HG03558 (cell line): ENCODE data around the gene FKBP7.
"Not testable (repeated sequence)": the region's sequence is repeated elsewhere in the genome, so short reads cannot be mapped to it uniquely, and the experiment has no call there.

Experiments
- ATAC-seq: cut with Tn5 transposase; IDR thresholded peaks from one replicate; pipeline ENCODE4 v1.9.1; 2021; ENCODE audit warnings: moderate number of reproducible peaks; ENCODE audit not compliant: unreplicated experiment; ENCODE audit errors: extremely low read depth

FKBP7 gene, protein sequence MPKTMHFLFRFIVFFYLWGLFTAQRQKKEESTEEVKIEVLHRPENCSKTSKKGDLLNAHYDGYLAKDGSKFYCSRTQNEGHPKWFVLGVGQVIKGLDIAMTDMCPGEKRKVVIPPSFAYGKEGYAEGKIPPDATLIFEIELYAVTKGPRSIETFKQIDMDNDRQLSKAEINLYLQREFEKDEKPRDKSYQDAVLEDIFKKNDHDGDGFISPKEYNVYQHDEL

GRCh38 chr2:178478439-178479274 lies at the start of gene FKBP7:
Gene FKBP7, minus strand, starts transcription at chr2:178478600. Its CDS starts 101 bp downstream, at chr2:178478499.
- ATAC-seq = peak; percentile 15

GRCh38 chr2:178527592-178527991 lies 49.2 kb upstream of the FKBP7 start:
- no peak for ATAC-seq

DNA sequence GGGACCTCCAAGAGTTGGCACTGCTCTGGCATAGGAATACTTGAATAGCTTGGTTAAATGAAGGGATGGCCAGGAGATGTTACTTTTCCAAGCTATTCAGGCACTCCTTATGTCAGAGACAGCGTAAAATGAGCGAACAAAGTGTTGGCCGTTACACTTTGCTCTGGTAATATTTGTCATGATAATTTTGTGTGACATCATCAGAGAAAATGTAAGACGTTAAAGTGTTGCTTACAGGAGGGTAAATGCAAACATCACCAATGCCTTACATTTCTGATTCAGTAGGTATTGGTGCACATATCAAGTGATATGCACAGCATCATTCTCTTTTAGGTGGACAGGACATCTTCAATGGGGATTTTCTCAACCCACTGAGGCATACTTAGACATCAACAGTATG lies 47.9 kb upstream of the FKBP7 start:
- ATAC-seq = no peak

GRCh38 chr2:178525460-178525859 lies 47.1 kb upstream of the FKBP7 start:
- not testable (repeated sequence) for ATAC-seq

DNA sequence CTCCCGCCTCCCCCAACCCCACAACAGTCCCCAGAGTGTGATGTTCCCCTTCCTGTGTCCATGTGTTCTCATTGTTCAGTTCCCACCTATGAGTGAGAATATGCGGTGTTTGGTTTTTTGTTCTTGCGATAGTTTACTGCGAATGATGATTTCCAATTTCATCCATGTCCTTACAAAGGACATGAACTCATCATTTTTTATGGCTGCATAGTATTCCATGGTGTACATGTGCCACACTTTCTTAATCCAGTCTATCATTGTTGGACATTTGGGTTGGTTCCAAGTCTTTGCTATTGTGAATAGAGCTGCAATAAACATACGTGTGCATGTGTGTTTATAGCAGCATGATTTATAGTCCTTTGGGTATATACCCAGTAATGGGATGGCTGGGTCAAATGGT lies 46.6 kb upstream of the FKBP7 start:
- not testable (repeated sequence) for ATAC-seq

DNA sequence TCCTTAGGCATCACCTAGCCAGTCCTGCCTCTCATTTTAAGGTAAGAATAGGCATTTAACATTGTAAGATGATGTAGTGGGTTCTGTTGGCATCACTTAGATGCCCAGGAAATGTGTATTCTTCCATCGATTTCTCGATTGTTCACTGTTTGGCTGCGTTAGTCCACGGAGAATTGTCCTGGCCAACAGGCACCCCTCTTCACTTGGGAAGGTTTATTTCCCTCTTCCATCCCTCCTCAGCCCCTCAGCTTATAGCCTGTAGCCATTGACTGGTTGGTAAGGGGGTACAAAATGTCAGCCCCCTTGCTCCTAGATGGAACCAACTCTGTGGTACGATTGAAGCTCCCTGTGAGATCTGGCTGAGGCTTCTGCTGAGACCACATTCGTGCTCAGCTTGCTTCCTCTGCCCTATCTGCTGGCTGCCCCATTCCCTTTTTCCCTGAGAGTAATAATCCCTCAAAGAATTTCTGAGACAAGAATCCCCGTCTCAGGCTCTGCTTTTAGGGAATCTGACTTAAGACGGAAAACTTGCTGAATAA lies 45.3 kb upstream of the FKBP7 start:
- no peak for ATAC-seq

DNA sequence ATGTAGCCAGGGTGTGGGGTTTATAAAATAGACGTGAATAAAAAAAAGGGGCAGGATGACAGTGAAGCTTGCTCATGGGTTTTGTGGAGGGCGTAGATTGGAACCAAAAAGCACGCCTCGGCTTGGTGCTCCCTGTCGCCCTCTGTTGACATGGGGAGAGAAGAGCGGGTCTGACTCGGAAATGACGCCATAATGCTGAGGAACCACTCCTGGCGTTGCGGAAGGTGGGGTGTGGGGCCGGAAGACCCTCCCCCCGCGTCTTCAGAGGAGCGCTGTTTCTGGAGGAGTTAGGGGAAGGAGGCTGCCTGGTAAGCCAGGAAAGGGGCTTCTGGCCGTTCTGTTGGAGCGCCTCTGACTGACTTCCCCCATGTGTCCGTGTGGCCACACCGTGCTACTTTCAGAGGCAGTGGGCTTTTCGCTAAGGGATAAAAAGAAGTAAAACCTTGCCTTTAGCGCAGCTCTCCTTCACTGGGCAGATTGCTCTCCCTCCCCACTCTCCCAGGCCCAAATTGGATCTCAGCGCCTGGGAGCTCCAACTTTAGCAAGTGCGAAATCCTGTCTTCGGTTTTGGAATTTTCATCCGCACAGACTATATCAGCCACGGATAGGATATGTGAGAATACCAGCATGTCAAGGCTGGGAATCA lies 44.7 kb upstream of the FKBP7 start:
- ATAC-seq = peak; percentile 76

DNA sequence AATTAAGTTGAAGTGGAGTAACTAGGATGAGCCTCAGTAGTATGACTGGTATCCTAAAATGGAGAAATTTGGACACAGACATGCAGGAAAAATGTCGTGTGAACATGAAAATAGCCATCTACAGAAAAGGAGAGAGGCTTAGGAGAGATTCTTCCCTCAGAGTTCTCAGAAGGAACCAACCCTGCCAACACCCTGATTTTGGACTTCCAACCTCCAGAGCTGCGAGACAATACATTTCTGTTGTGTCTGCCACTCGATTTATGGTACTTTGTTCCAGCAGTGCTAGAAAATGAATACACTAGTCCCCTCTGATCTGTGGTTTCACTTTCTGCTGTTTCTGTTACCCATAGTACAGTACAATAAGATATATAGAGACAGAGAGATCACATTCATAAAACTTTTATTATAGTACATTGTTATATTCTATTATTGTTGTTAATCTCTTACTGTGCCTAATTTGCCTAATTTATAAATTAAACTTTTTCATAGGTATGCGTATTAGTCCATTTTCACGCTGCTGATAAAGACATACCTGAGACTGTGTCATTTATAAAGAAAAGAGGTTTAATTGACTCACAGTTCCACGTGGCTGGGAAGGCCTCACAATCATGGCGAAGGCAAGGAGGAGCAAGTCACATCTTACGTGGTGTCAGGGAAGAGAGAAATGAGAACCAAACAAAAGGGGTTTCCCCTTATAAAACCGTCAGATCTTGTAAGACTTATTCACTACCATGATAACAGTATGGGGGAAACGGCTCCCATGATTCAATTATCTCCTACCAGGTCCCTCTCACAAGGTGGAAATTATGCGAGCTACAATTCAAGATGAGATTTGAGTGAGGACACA lies 43.1 kb upstream of the FKBP7 start:
- no peak for ATAC-seq

DNA sequence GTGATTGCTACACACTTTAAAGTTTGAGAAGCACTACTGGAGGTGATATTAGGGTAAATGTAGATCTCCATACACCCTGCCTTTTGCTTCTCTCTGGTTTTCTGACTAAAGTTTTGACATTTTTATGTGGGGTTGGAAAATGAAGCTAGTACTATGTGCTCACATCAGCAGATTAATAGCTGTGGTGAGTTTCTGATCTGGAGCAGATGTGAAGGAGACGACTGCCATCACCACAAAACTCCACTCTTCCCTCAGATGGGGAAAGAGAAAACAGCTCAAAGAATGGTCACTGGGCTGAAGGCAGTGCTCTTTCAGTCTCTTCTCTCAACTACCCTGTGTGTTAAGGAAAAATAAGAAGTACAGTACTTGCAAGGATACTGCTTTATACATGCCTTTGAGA lies 39.1 kb upstream of the FKBP7 start:
- ATAC-seq = no peak

DNA sequence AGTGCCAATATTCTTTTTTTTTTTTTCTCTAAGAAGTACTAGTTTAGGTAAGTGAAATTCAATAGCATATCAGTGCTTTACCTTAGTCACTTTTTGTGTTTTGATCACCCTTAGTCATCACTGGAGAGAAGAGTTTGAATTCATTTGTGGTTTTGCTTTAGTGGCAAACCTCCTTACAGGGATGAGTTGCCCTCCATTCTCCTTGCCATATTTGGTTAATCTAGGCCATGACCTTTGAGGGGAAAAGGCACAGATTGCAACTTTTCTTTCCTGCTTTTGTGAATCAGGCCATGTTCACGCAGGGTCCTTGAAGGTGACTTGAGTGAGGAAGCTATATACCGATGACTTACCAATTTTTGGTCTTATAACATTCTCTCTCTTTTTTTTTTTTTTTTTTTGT lies 36.3 kb upstream of the FKBP7 start:
- peak; percentile 71 for ATAC-seq

DNA sequence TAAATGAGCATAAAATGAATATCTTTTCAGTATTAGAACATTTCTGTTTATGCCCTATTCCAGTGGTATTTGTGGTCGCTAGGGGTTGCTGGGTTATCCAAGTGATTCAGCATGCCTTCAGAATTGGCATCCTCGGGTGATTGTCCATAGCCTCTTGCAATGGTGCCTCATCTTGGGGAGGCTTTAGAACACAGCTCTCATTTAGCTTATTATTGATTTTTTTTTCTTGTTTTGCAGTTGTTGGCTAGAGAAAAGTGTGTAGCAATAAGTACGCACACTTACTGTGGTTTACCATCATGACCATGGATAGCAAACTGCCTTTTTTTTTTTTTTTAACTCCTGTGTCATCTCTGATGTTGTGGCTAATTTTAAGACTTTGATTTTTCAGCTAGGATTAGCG lies 35.5 kb upstream of the FKBP7 start:
- no peak for ATAC-seq

GRCh38 chr2:178512484-178512883 lies 34.1 kb upstream of the FKBP7 start:
- no peak for ATAC-seq

- ATAC-seq = no peak
These were observed 32.0 kb upstream of the FKBP7 start for GRCh38 chr2:178510384-178510783.

DNA sequence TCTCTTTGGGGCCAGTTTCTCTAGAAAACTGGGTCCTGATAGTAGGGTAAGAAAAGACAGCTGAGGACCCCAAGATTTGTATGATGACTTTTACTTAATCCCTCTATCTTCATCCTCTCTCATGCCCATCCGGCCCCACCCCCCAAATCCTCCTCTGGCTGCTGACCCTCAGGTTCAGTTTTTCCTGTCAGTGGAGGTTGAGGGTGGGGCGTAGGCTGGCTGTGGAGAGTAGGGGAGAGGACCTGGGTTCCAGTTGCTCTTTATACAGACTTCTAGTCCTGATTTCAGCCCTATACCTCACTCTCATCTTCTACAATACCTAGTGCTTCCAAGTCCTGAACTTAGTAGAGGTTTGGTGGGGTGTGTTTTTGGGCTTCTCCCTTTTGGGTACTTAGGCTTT lies 30.2 kb upstream of the FKBP7 start:
- no peak for ATAC-seq

- no peak for ATAC-seq
These were observed 28.5 kb upstream of the FKBP7 start for GRCh38 chr2:178506949-178507348.

DNA sequence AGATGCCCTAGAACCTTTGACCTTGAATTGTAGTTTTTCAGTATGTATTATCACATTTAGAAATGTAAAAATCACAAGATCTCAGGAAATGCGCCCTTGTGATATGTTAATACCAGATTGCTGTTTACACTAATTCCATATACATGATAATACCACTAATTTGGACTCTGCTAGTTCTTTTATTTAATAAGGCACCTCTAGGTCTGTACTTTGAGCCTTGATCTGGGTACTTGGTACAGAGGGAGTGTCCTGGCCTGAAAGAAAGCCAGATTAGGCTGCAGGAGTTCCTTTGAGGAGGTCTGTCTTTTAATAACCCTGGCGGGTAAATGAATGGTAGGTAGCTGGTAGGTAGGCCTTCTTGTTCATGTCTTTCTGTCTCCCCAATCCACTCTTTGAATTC lies 28.1 kb upstream of the FKBP7 start:
- ATAC-seq = no peak

GRCh38 chr2:178506101-178506500 lies 27.7 kb upstream of the FKBP7 start:
- no peak for ATAC-seq

DNA sequence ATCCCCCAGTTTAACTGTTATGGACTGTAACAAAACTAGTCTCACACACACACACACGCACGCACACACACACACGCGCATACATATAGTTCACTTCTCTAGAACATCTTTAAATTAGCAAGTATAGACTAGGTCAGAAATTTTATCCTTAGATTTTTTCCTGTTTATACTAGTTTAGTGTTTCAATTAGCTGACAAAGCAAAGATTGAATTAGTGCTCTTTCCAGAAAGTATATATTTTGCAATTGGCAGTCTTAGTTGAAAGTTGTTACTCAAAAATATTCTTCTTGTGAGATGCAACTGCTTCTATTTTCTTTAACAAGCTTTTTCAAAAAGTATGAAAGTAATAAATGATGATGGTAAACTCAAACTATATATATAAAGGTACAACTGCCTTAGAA lies 24.4 kb upstream of the FKBP7 start:
- ATAC-seq = no peak

- no peak for ATAC-seq
These were observed 21.2 kb upstream of the FKBP7 start for GRCh38 chr2:178499640-178500039.

DNA sequence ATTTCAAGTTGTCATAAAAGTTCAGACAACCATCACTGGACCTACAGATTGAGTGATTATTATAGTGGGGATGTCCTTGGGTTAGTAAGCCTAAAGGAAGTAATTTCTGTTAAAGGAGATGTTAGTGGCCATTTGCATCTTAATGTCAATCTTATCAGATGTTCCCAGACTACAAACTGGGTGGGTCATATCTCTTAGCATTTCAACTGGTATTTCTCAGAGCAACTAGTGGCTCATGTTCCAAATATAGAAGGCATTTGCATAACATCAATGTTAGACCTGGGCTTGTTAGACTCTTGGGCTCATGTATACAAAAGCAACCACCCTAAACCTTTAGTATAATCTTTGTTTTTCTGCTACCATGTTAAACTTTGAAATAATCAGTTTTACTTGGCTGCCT lies 19.7 kb upstream of the FKBP7 start:
- ATAC-seq = no peak
